ENCODE results near the gene CFAP61. TPM values are rescaled to one million over a fixed set of nuclear protein-coding genes. Genes with fewer than 3 reads are reported as not detected.
"Not testable (repeated sequence)": the region's sequence is repeated elsewhere in the genome, so short reads cannot be mapped to it uniquely, and the experiment has no call there.

The CFAP61 gene
- total RNA-seq, 1 donor = not detected

GRCh38 chr20:20215976-20216727 is 163.8 kb downstream of the CFAP61 start:
- Histone ChIP-seq H3K9me3 (ENCODE audit: low read depth, low read length) (no peaks in the 10 kb centered on the region), H3K4me3 (ENCODE audit: insufficient read depth, low read length) (no peak overlapping the region), H3K27ac (ENCODE audit: low read depth, low read length) (no peak overlapping the region), H3K36me3 (ENCODE audit: insufficient read depth, low read length) (no peaks in the 10 kb centered on the region), H3K4me2 (ENCODE audit: insufficient read depth, low read length) (no peak overlapping the region), H3K4me1 (ENCODE audit: insufficient read depth, low read length) (no peaks in the 10 kb centered on the region), H4K20me1 (ENCODE audit: insufficient read depth, low read length) (no peaks in the 10 kb centered on the region), H3K27me3 (ENCODE audit: insufficient read depth, low read length) (no peaks in the 10 kb centered on the region), H2AFZ (ENCODE audit: low read length) (no peak overlapping the region), H3K79me2 (ENCODE audit: insufficient read depth, low read length) (no peaks in the 10 kb centered on the region)
- TF ChIP-seq CTCF (IDR thresholded peaks at IDR 0.05; ENCODE audit: extremely low read depth, low read depth, low read length) = no peak
- DNase-seq (ENCODE audit: insufficient read length, low spot score, missing footprints) = no peak

- H3K4me2 ChIP-seq (ENCODE audit: insufficient read depth, low read length) = no peak overlapping the region
- no peak for TF ChIP-seq CTCF (IDR thresholded peaks at IDR 0.05; ENCODE audit: extremely low read depth, low read depth, low read length)
- H2AFZ ChIP-seq (ENCODE audit: low read length) = no peak overlapping the region
These were observed 164.6 kb downstream of the CFAP61 start for GRCh38 chr20:20216941-20217340.

GRCh38 chr20:20217621-20218020 is 165.3 kb downstream of the CFAP61 start:
- Histone ChIP-seq H3K4me2 (ENCODE audit: insufficient read depth, low read length) (no peak overlapping the region), H3K27me3 (ENCODE audit: insufficient read depth, low read length) (no peaks in the 10 kb centered on the region), H3K79me2 (ENCODE audit: insufficient read depth, low read length) (no peaks in the 10 kb centered on the region), H2AFZ (ENCODE audit: low read length) (no peak overlapping the region), H3K36me3 (ENCODE audit: insufficient read depth, low read length) (no peaks in the 10 kb centered on the region), H4K20me1 (ENCODE audit: insufficient read depth, low read length) (no peaks in the 10 kb centered on the region), H3K4me1 (ENCODE audit: insufficient read depth, low read length) (no peaks in the 10 kb centered on the region), H3K27ac (ENCODE audit: low read depth, low read length) (no peak overlapping the region), H3K9me3 (ENCODE audit: low read depth, low read length) (no peaks in the 10 kb centered on the region), H3K4me3 (ENCODE audit: insufficient read depth, low read length) (no peak overlapping the region)
- DNase-seq (ENCODE audit: insufficient read length, low spot score, missing footprints) = no peak
- TF ChIP-seq CTCF (IDR thresholded peaks at IDR 0.05; ENCODE audit: extremely low read depth, low read depth, low read length) = no peak

More at GRCh38 chr20:20216941-20217340, 164.6 kb downstream of the CFAP61 start:
- Histone ChIP-seq H3K27ac (ENCODE audit: low read depth, low read length) (no peak overlapping the region), H3K27me3 (ENCODE audit: insufficient read depth, low read length) (no peaks in the 10 kb centered on the region), H4K20me1 (ENCODE audit: insufficient read depth, low read length) (no peaks in the 10 kb centered on the region), H3K36me3 (ENCODE audit: insufficient read depth, low read length) (no peaks in the 10 kb centered on the region), H3K9me3 (ENCODE audit: low read depth, low read length) (no peaks in the 10 kb centered on the region), H3K79me2 (ENCODE audit: insufficient read depth, low read length) (no peaks in the 10 kb centered on the region), H3K4me1 (ENCODE audit: insufficient read depth, low read length) (no peaks in the 10 kb centered on the region), H3K4me3 (ENCODE audit: insufficient read depth, low read length) (no peak overlapping the region)
- no peak for DNase-seq (ENCODE audit: insufficient read length, low spot score, missing footprints)

GRCh38 chr20:20218106-20218505 is 165.8 kb downstream of the CFAP61 start:
- H3K4me1 ChIP-seq (ENCODE audit: insufficient read depth, low read length); H2AFZ ChIP-seq (ENCODE audit: low read length); H3K9me3 ChIP-seq (ENCODE audit: low read depth, low read length); H3K27me3 ChIP-seq (ENCODE audit: insufficient read depth, low read length); H3K4me3 ChIP-seq (ENCODE audit: insufficient read depth, low read length); H3K79me2 ChIP-seq (ENCODE audit: insufficient read depth, low read length); H3K36me3 ChIP-seq (ENCODE audit: insufficient read depth, low read length); DNase-seq (ENCODE audit: insufficient read length, low spot score, missing footprints); H3K4me2 ChIP-seq (ENCODE audit: insufficient read depth, low read length); H4K20me1 ChIP-seq (ENCODE audit: insufficient read depth, low read length); H3K27ac ChIP-seq (ENCODE audit: low read depth, low read length): not testable (repeated sequence)

Data from osteoblast (primary cell).